SK-N-MC (cell line): Measurements from ENCODE around the gene SMTN.

Source experiments
- EZH2 ChIP-seq: fragments of 200-600 bp; sonication (generic); IDR thresholded peaks from one replicate; pipeline ENCODE4 v1.6.1; 2017; ENCODE audit warnings: antibody characterized with exemption
- FOXP2 ChIP-seq: optimal IDR thresholded peaks from 2 replicates; pipeline ENCODE3; 2011; ENCODE audit warnings: mild to moderate bottlenecking, moderate library complexity; ENCODE audit not compliant: insufficient read depth; ENCODE audit errors: extremely low read length, control extremely low read depth
- POLR2AphosphoS5 ChIP-seq: IDR thresholded peaks from 2 replicates; pipeline ENCODE4 v1.6.1; 2012; ENCODE audit warnings: mild to moderate bottlenecking, low read depth, low read length, borderline replicate concordance

DNA sequence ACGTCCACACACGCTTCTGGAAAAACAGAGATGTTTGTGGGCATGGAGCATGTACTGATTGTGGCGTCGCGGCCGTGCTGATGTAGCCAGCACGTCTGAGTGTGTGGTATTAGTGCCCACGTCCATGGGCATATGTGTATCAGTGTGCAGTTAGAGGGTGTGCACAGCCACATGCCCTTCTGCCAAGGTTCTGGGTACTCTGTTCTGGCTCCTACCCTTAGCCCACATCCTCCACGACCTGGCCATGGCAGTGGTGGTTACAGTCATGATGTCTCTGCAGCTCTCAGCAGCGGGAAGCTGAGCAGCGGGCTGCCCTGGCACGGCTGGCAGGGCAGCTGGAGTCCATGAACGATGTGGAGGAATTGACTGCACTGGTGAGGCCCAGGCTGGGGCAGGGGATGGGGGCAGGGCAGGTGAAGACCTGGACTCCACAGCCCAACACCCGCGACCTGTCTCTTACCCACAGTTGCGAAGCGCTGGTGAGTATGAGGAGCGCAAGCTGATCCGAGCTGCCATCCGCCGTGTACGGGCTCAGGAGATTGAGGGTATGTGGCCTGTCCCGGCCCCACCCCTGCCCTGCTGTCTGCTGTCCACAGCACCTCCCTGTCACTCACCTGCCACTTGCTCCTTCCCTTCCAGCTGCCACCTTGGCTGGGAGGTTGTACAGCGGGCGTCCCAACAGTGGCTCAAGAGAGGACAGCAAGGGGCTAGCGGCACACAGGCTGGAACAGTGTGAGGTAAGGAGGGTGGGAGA is 7.3 kb downstream of the SMTN start:
- TF ChIP-seq EZH2 (no peak), POLR2AphosphoS5 (no peak), FOXP2 (no peak)
